Mucosa of stomach (tissue), 1 donor: ENCODE measurements around the gene GRID1.

Experiments
- H3K27me3 ChIP-seq: one replicate; pipeline ENCODE4 v1.7.0; 2013; ENCODE audit warnings: mild to moderate bottlenecking, low read length; ENCODE audit not compliant: control insufficient read depth, insufficient read depth
- H3K36me3 ChIP-seq: one replicate; pipeline ENCODE4 v1.7.0; 2013; ENCODE audit warnings: low read length; ENCODE audit not compliant: control insufficient read depth, insufficient read depth
- H3K4me1 ChIP-seq: one replicate; pipeline ENCODE4 v1.7.0; 2013; ENCODE audit warnings: mild to moderate bottlenecking, low read length; ENCODE audit not compliant: control insufficient read depth, insufficient read depth
- H3K4me3 ChIP-seq: one replicate; pipeline ENCODE4 v1.7.0; 2013; ENCODE audit warnings: low read length
- H3K9ac ChIP-seq: one replicate; pipeline ENCODE4 v1.7.0; 2013; ENCODE audit warnings: mild to moderate bottlenecking, low read length, moderate library complexity
- H3K9me3 ChIP-seq: one replicate; pipeline ENCODE4 v1.7.0; 2013; ENCODE audit warnings: mild to moderate bottlenecking, low read length, moderate library complexity; ENCODE audit not compliant: control insufficient read depth
- donor health status: Pancreatic carcinoma.

Gene GRID1

DNA sequence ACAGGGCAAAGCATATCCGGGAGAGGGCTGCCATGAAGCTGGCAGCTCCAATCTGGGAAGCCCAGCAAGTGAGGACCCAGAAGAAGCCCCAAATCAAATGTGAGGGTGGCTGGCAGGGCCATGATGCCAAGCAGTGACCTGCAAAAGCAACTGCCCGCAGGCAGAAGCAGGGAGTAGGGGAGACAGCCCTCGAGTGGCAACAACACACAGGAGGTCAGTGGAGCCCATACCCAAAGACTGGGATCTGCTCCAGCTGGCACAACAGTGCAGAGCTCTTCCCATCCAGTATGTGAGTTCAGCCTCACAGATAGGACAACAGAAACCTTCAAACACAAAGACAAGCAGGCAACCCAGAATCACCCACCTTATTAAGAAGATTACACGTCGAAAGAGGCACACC is 45.0 kb downstream of the GRID1 start:
- Histone ChIP-seq H3K36me3 (no peaks in the 10 kb centered on the region), H3K9me3 (no peaks in the 10 kb centered on the region), H3K4me3 (no peak overlapping the region), H3K27me3 (peaks cover 3% of the 10 kb centered on the region), H3K9ac (no peak overlapping the region), H3K4me1 (no peaks in the 10 kb centered on the region)

DNA sequence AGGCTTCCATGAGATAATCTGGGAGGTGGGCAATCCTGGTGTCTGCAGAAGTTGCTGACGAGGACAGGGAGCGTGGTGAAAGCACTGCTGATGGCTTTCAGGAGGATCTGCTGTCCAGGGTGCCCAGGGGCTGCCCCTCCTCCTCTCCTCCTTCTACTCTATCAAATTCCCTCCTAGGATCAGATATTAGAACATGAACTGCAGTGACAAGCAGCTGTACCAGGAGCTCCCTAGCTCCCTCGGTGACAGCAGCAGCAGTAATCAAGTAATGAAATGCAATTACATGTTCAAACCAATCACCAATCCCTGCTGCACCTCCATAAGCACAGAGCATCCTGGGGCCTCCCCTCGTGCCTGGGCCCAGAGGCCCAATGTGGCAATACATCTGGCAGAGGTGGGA is 46.9 kb downstream of the GRID1 start:
- Histone ChIP-seq H3K9me3 (no peaks in the 10 kb centered on the region), H3K27me3 (peaks cover 3% of the 10 kb centered on the region), H3K4me3 (no peak overlapping the region), H3K36me3 (no peaks in the 10 kb centered on the region), H3K4me1 (no peaks in the 10 kb centered on the region), H3K9ac (no peak overlapping the region)

DNA sequence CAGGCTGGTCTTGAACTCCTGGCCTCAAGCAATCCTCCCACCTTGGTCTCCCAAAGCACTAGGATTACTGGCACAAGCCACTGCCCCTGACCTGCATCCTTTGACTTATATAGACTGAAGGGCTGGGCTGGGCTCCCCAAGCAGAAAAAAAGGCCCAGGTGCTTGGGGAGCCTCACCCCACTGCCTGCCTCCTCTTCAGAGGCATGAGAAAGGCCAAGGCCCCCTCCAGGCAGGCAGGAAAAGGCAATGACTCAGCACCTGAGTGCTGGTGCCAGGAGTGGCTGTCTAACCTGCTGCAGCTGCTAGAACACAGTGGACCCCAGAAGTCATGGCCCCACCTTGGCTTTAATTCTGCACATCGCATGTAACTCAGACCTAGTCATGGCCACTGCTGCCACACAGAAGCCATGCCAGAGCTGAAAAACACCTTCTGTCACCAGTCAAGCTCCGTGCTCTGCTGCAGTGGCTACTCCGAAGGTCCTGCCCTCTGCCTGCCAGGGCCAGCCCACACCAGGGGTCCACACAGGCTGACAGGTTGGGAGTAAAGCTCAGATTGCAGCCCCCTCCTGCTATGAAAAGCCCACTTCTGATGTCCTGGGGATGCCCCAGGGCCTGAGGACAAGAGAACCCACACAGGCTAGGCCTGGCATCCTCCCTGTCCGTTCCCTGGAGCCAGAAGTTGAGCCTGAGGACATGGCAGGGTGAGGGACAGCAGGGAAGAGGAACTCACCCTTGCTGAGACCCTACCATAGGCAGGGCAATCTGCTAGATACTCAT is 48.5 kb downstream of the GRID1 start:
- Histone ChIP-seq H3K27me3 (peaks cover under 1% of the 10 kb centered on the region), H3K36me3 (no peaks in the 10 kb centered on the region), H3K9ac (no peak overlapping the region), H3K4me1 (no peaks in the 10 kb centered on the region), H3K9me3 (no peaks in the 10 kb centered on the region), H3K4me3 (no peak overlapping the region)

DNA sequence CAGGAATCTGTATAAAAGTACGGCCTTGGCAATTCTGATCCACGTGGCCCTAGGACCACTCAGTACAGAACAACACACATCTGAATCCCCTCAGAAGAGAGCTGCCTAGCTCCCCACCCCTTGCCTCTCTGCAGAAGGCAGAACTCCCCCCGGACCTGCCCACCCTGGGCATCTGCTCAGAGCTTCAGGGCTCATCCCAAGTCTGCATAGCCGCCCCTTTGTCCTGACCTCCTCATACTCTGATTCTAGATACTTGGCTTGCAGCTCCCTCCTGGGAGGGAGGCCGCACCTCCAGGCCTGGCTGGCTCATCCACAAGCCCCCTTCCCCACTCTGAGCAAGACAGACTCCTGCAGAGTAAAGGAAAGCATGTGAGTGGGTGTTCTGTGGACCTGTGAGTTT is 49.6 kb downstream of the GRID1 start:
- Histone ChIP-seq H3K36me3 (no peaks in the 10 kb centered on the region), H3K4me1 (no peaks in the 10 kb centered on the region), H3K9me3 (no peaks in the 10 kb centered on the region), H3K27me3 (no peaks in the 10 kb centered on the region), H3K9ac (no peak overlapping the region), H3K4me3 (no peak overlapping the region)

DNA sequence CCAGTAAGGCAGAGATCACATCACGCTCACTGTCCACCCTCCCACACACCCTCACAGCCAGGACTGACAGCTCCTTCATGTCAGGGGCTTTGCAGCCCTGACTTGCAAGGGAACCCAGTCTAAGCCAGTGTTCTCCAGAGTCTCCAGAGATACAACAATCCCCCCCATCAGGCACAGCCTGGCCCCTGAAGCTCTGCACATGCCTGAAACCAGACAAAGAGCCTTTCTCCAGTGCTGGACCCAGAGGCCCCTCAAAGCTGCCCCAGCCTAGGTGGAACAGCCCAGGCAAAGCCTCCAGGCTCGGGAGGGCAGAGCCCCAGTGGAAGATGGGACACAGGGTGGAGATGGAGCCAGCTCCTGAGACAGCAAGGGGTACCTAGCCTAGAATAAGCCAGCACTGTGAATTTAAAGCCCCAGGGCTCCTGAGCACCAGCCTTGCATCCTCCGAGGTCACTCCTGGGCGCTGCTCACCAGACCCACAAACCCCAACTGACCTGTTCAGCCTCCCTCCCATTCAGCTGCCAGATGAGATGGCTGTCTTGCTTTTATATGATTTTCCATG is 50.2 kb downstream of the GRID1 start:
- Histone ChIP-seq H3K36me3 (no peaks in the 10 kb centered on the region), H3K9ac (no peak overlapping the region), H3K4me1 (no peaks in the 10 kb centered on the region), H3K9me3 (no peaks in the 10 kb centered on the region), H3K27me3 (no peaks in the 10 kb centered on the region), H3K4me3 (no peak overlapping the region)

DNA sequence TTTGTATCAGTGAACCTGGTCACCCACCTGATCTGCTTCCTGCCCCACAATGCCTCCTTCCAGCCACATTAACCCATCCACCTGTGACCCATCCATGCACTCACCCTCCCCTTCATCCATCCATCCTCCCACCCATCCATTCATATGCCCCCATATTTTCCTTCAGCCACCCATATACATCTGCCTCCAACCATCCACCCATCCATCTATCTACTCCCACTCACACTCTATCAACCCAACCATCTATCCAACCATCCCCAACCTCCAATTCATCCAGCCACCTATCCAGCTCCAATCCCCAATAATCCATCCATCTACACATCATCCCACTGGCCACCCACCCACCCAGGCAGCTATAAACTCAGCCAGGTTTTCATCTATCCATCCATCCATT is 51.0 kb downstream of the GRID1 start:
- Histone ChIP-seq H3K4me1 (no peaks in the 10 kb centered on the region), H3K9me3 (no peaks in the 10 kb centered on the region), H3K4me3 (no peak overlapping the region), H3K36me3 (no peaks in the 10 kb centered on the region), H3K9ac (no peak overlapping the region), H3K27me3 (no peaks in the 10 kb centered on the region)

DNA sequence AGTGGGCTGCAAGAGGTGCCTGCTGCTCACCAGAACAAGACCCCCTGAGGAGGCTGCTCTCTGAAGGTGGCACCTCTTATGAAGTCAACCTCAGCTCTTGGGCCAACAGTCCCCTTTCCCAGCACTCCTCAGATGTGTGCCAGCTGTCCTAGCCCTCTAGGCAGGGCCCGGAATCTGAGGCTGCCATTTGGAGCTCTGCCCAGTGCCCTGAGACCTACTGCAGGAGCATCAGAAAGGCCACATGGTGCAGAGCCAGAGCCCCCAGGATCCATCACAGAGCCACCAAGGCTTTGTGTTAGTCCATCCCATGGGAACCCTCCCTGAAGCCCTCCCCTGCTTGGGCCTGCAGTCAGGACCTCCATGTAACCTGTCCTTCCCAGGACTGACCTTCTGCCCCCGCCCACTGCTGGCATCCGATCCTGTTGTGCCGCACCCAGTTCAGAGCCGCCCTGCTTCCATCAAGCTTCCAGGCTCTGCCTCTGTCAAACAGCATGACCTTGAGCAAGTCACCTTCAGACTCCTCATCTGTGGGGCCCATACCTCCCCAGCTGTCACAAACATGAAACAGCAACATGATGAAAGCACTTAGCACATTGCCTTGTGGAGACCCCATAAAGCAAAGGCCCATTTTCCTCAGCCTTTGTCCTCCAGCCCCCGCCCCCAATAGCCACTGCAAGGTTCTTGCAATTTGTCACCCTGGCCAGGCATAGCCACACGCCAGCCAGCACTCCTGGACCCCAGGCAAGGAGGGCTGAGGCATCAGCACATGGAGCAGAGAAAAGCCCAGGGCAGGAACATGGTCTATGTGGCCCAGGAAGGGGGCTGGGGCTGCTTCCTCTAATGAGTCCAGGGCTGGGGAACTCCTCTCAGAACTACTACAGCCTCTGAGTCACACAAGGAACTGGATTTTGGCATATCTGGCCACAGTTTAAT is 51.7 kb downstream of the GRID1 start:
- Histone ChIP-seq H3K9ac (no peak overlapping the region), H3K9me3 (no peaks in the 10 kb centered on the region), H3K27me3 (no peaks in the 10 kb centered on the region), H3K4me1 (no peaks in the 10 kb centered on the region), H3K36me3 (no peaks in the 10 kb centered on the region), H3K4me3 (no peak overlapping the region)

DNA sequence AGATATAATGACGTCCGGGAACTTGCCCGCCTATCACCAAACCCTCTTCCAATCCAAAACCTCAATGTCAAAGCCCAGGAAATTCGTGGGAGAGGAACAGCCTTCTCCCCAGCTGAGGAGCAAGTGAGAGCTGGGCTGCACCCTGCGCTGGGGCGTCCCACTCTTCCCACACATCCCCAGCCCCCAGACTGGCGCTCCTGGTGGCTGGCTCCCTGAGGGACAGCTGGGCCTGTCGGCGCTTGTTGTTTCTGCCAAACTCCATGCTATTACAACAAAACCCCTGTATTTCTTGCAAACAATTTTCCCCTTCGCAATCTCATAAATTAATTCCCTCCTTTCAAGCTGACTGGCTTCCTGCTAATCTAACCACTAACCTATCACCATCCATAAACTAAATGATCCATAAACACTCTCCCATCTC is 53.0 kb downstream of the GRID1 start:
- no peaks in the 10 kb centered on the region for H3K36me3 ChIP-seq
- H3K4me1 ChIP-seq, result no peaks in the 10 kb centered on the region
- H3K9me3 ChIP-seq, result no peaks in the 10 kb centered on the region
- no peak overlapping the region for H3K9ac ChIP-seq
- H3K4me3 ChIP-seq, result no peak overlapping the region
- H3K27me3 ChIP-seq, result no peaks in the 10 kb centered on the region

DNA sequence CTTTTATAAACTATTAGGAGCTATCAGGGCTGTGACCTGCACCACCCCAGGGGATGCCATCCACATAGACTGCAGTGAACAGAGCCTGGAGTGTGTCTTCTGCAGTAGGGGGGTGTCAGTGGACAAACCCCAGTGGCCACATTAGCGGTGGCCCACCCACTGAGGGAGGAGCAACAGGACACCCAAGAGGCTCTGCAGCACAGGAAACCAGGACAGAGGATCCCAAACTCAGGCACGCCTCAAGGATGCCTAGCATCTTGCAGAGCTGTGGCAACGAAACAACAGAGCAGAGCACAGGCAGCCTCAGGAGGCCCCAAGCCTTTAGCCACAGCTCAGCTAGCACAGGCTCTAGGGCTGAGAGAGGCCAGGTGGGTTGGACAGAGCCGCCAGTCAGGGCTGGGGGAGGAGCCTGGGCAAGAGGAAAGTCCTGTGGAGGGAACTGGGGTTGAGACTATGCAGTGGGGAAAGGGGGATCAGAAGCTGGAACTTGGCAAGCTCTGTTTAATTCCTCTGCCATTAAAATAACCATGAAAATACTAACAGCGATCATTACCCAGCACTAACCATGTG is 53.8 kb downstream of the GRID1 start:
- H3K4me3 ChIP-seq, result no peak overlapping the region
- H3K9ac ChIP-seq, result no peak overlapping the region

DNA sequence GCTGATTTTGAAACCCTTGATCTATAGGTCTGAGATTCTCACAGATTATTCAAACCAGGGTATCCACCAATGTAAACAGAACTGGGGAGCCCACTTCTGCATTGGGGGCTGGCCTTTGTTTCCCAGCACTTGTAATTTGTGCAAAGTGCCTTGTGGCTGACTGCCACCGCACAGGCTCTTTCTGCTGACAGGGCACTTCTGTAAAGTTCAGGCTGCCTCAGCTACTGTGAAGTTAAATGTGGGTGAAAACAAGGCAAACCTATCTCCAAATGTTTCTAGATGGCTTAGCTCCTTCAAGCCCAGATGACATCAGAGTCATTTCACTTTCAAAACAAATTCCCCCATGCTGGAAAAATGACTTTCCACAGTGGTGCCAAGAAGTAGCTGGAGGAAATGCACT is 54.7 kb downstream of the GRID1 start:
- Histone ChIP-seq H3K9me3 (no peaks in the 10 kb centered on the region), H3K4me1 (no peaks in the 10 kb centered on the region), H3K4me3 (no peak overlapping the region), H3K27me3 (no peaks in the 10 kb centered on the region), H3K36me3 (no peaks in the 10 kb centered on the region), H3K9ac (no peak overlapping the region)

More for the DNA sequence above, 53.8 kb downstream of the GRID1 start:
- Histone ChIP-seq H3K27me3 (no peaks in the 10 kb centered on the region), H3K4me1 (no peaks in the 10 kb centered on the region), H3K9me3 (no peaks in the 10 kb centered on the region), H3K36me3 (no peaks in the 10 kb centered on the region)

DNA sequence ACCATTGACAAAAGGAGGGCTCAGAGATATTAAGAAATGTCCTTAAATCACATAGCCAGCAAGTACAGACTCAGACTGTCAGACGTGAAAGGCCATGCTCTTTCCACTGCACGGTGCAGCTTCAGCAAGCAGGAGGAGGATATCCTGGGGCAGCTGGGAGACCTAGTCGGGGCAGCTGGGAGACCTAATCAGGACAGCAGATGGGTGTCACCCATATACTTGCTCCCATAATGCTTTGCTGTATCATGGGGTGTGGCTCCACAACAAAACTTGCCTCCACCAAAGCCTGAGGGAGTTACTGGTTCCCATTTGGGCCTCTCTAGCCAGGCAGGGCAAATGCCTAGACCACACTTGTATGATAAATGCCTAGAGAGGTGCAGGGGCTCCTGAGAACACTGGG is 55.4 kb downstream of the GRID1 start:
- H3K4me3 ChIP-seq, result no peak overlapping the region

DNA sequence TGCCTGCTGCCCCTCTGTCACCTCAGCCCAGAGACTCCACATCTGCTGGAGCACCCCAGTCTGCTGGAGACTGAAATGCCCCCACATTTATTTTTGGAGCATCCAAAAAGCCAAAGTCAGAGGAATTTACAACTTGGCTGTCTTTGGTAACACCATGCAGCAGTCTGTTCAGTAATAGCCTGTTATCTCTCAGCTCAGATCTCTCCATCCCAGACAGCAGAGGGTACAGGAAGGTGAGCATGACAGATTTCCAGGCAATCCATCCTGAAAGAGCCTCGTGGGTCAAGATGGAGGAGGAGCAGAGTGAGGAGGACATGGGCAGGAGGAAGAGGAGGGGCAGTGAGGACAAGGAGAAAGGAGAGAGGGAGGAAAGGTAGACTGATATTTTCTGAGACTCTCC is 55.9 kb downstream of the GRID1 start:
- Histone ChIP-seq H3K9me3 (no peaks in the 10 kb centered on the region), H3K27me3 (no peaks in the 10 kb centered on the region), H3K9ac (no peak overlapping the region), H3K4me3 (no peak overlapping the region), H3K36me3 (no peaks in the 10 kb centered on the region), H3K4me1 (no peaks in the 10 kb centered on the region)

More for the DNA sequence above, 55.4 kb downstream of the GRID1 start:
- no peak overlapping the region for H3K9ac ChIP-seq
- no peaks in the 10 kb centered on the region for H3K4me1 ChIP-seq
- H3K9me3 ChIP-seq, result no peaks in the 10 kb centered on the region
- H3K27me3 ChIP-seq, result no peaks in the 10 kb centered on the region
- no peaks in the 10 kb centered on the region for H3K36me3 ChIP-seq
